GM18858 (cell line): Measurements from ENCODE around the gene SVEP1.
"Not testable (repeated sequence)": the region's sequence is repeated elsewhere in the genome, so short reads cannot be mapped to it uniquely, and the experiment has no call there.

ENCODE experiments used
- ATAC-seq: cut with Tn5 transposase; IDR thresholded peaks from one replicate; pipeline ENCODE4 v1.9.1; 2021; ENCODE audit not compliant: unreplicated experiment

Gene SVEP1

DNA sequence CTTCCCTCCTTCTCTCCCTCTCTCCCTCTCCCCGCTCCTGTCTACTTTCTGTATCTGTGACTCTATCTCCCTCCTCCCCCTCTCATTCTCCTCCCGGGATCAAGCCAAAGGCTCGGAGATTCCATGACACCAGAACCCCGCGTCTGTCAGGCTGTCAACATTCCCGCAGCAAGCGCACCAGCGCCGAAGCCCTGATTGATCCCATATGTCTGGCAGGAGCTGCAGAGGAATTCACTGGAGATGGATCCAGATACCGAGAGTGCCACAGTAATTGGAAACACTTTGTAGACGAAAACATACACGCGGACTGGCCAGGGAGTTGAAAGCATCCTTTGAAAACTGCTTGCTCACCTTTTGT, 300 bp upstream of the SVEP1 start:
- no peak for ATAC-seq

DNA sequence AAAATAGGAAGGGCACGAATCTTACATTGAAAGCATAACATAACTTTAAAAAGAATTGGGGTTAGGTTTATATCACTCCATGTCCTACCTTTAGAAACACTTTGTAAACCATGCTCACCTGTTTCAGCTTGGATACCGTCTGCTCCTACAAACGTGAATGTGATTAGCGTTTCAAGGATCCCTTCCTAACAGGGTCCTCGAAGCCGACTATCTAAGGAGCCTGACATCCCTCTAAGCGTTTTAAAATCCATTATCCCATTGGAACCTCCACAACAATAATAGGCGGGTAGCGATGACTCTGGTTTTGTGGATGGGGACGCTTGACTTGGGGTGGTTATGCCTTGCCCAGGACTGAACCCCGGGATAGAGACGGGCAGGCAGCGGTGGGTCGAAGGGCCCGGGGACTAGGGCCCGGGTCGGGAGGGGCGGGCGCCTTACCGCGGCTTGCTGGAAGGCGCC, 937 bp downstream of the SVEP1 start:
- no peak for ATAC-seq

GRCh38 chr9:110575945-110576344, 3.6 kb downstream of the SVEP1 start:
- ATAC-seq: no peak

- ATAC-seq: no peak
Measured at GRCh38 chr9:110575169-110575568, 4.4 kb downstream of the SVEP1 start.

GRCh38 chr9:110573305-110573704, 6.2 kb downstream of the SVEP1 start:
- ATAC-seq: no peak

DNA sequence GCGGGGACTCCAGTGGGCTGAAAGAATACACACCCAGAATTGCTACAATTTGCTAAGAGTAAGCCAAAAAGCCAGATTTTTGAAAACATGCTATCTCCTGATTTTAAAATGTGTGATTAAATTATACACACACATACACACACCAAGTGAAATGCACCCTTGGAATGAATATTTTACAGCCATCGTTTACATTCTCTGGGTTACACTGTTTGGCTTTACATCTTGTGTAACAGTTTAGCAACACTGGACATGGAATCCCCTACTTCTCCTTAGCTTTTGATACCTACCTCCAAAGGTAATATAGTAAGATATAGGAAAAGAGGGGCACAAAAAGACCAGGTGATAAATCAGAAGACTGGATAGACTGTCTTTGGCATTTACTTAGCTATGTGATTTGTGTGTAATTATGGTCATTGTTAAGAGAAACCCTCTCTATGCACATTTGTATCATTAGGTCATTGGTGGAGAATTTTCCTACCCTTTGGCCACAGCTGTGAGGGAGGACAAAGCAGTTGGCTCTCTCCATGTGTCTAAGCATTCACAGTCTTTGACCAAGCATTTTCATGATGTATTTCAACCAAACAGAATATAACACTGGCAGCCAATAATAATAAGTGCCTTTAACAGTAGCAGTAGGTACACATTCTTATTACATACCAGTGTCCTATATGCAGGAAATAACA, 7.6 kb downstream of the SVEP1 start:
- ATAC-seq: no peak

DNA sequence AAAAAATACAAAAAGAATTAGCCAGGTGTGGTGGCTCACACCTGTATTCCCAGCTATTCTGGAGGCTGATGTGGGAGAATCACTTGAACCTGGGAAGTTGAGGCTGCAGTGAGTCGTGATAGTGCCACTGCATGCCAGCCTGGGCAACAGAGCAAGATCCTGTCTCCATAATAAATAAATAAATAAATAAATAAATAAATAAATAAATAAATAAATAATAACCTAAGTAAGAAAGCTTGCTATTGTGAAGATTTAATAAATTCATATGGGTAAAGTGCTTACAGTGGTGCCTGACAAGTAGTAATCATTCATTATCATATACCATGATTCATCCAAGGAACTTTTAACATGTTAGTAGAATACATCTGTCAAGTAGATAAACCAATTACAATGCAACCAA, 13.4 kb downstream of the SVEP1 start:
- no peak for ATAC-seq

DNA sequence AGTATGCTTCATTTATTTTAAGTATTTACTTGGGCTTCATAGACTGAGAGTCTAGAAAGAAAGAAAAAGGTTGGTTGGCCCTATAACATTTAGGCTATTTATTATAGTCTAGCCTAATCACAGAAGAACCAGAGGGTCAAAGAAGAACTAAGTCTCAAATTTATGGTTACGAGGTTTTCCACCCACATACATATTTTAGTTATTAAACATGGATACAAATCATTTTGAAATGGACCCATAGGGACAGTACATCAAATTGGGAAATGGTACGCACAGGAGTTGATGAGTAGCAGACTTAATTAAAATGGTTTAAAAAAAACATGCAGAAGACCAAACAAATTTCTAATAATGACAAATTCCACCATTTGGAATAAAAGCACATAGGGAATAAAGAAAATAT, 17.7 kb downstream of the SVEP1 start:
- ATAC-seq: no peak

DNA sequence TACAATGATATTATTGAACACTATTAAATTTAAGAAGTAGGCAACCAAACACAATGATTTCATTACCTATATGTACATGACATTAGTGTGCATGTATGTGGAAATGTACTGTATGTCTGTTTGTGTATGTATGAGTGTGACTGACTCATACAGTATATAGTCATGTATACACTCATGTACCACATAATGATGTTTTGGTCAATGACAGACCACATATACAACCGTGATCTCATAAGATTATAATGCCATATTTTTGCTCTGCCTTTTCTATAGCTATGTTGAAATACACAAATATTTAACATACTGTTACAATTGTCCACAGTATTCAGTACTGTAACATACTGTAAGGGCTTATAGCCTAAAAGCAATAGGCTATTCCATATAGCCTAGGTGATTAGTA, 19.7 kb downstream of the SVEP1 start:
- ATAC-seq: no peak

DNA sequence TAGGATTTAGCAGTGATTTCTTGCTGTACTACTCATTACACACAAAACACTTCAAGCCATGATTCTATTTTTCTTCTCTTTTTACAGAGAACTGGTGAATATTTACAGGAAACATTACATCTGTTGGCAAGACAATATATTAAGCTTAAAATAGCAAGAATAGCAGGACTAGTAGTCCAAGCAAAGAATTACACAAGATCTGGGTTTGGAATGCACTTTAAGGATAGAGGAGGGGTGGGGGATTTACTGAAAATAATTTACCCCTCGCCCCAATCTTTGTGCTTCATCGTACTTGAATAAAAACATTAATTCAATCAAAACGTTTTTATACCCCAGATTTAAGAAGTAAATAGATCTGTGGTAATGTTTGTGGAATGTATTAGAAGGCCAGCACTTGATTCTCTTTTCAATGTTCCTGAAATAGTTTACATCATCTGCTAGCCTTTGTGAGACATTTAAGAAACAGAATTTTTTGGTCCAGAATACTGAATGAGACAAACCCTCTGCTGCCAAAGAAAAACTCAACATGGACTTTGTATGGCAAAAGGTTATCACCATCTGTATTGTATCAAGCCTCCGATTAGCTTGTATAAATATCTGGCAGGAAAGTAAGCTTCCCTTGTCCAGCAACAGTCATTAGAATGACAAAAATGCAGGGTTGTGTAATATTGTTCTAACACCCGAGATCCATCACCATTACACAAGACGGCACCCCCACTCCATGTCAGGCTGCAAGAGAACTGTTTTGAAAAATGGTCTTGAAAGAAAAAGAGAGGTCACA, 23.8 kb downstream of the SVEP1 start:
- ATAC-seq: no peak

- ATAC-seq: no peak
Measured at GRCh38 chr9:110546411-110546871, 33.1 kb downstream of the SVEP1 start.

DNA sequence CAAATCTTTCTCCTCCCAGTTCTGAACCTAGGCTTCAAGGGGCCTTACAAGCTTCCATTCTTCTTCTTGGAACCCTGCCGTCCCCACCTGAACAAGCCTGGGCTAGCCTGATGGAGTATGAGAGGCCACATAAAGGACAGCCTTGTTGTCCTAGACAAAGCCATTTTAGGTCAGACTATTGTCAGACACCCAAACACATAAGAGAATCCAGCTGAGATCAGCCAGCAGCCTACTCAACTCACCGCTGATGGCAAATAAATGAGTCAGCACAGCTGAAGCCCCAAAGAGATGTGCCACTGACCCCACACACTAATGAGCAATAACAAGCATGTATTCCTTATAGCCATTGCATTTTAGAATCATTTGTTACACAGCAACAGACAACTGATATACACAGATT, 33.8 kb downstream of the SVEP1 start:
- ATAC-seq: no peak

- ATAC-seq: no peak
Measured at GRCh38 chr9:110543631-110544051, 35.9 kb downstream of the SVEP1 start.

DNA sequence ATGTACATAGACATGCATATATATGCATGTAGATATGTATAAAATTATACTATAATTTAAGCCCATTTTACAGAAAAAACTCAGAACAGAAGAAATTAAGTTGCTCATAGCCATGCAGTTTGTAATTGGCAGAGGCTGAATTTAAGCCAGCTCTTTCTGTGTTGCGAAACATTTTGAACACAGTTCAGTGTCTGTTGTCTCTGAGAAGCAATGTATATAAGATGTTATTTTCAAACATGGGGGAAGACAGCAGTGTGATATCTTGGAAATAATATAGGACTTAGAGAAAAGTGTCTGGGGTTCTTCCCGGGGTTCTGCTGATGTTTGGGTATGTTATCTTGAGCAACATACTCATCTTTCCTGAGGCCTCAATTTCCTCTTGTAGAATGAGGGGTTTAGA, 37.6 kb downstream of the SVEP1 start:
- ATAC-seq: no peak

DNA sequence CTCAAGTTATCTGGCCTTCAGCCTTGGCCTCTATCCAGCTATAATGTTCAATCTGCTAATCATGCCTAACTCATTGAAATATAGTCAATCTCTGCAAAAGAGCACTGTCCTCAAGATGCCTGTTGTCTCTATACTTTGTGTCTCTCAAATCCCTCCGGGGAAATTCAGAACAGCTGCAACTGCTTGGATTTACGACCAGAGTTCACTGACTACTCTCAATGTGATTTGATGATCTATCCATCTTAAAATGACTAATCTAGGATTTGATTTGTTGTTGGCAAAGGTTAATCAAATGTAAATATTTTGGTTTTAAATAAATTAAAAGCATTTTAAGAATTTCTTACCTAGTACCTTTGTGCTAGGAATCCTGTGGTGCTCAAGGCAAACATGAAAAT, 40.9 kb downstream of the SVEP1 start:
- ATAC-seq: no peak

DNA sequence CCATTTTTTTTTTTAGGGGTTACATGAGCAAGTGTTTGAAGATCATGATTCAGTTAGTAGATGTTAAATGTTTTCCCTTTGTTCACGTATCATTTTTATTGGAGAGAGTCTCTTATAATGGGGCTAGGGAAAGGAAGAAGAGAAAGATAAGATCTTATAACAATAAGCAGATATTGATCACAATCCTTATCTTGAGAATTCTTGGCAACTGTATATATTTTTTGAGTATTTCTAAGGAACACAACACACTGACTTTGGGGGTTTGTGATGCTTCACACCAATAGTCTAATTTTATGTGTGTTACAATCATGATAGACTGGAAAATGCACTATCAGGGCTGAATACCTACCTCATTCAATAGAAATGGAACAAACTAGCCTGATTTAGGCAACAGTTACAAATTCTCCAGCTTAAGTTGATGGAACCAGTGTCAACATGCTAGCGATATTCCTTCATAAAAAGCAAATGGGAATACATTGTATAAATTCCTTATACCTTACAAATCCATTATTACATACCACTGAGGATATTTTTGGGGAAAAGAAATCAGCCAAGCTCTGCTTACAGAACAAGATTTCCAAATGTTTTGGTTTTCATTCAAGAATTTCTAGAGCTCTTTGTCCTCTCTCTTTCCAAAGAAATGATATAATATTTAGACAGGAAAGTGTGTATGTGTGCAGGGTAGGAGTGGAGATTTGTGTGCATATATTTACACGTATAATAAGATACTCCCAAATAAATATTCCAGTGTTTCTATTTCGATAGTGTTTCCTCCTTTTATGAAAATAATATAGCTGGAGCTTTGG, 41.5 kb downstream of the SVEP1 start:
- no peak for ATAC-seq

DNA sequence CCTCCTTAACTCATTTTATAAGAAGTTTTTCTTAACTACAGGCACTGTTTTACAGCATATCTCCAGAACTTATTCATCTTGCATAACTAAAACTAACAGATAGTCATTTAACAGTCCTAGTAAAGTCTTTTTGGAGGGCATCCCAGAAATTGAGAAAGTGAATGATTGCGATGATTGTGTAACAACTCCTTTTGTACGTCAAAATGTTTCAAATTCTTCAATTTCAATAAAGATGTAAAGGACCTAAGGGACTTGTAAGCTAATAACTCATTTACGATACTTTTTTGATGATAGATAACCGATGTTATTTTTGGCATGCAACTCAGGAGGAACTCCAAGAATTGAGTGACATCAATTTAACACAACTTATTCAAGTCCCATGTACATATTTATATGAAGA, 42.7 kb downstream of the SVEP1 start:
- ATAC-seq: no peak

- not testable (repeated sequence) for ATAC-seq
Measured at GRCh38 chr9:110534162-110534561, 45.4 kb downstream of the SVEP1 start.

DNA sequence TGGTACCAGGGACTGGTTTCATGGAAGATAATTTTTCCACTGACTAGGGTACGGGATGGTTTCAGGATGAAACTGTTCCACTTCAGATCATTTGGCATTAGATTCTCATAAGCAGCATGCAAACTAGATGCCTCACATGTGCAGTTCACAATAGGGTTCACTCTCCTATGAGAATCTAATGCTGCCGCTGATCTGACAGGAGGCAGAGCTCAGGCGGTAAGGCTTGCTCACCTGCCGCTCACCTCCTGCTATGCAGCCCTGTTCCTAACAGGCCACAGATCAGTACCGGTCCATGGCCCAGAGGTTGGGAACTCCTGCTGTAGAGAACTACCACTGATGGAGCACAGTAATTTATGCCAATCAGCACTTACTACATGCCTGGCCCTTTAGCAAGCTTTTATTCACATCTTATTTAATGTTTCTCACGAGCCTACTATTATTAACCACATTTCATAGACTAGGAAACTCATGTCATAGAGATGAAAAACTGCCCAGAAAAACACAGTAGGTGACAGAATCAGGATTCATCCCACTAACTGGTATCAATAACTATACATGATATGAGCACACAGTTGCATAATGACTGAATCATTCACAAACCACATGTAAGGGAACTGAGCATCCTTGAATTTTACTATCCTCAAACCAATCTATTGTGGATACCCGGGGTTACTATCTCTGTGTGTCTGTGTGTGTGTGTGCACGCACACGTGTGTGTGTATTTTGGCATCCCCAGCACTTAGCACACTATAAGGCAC, 46.5 kb downstream of the SVEP1 start:
- no peak for ATAC-seq

DNA sequence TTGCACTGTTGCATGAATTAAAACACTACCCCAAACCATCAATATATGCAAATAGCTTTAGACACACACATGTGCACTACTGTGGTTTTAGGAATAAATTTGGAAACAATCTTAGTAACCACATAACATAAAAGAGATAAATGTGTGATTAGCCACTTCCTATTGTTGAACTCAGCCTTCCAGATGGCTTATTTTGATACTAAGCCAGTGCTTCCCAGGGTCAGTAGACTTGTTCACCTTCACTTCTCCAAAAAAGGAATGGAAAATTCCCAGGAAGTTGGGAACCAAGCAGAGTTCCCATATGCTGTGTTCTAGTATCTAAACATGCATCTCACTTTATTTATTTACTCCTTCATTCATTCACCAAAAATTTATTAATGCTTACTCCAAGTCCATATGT, 47.8 kb downstream of the SVEP1 start:
- ATAC-seq: no peak

GRCh38 chr9:110531241-110531640, 48.3 kb downstream of the SVEP1 start:
- ATAC-seq: not testable (repeated sequence)
